Measurements from ENCODE around the gene ELFN1.

DNA sequence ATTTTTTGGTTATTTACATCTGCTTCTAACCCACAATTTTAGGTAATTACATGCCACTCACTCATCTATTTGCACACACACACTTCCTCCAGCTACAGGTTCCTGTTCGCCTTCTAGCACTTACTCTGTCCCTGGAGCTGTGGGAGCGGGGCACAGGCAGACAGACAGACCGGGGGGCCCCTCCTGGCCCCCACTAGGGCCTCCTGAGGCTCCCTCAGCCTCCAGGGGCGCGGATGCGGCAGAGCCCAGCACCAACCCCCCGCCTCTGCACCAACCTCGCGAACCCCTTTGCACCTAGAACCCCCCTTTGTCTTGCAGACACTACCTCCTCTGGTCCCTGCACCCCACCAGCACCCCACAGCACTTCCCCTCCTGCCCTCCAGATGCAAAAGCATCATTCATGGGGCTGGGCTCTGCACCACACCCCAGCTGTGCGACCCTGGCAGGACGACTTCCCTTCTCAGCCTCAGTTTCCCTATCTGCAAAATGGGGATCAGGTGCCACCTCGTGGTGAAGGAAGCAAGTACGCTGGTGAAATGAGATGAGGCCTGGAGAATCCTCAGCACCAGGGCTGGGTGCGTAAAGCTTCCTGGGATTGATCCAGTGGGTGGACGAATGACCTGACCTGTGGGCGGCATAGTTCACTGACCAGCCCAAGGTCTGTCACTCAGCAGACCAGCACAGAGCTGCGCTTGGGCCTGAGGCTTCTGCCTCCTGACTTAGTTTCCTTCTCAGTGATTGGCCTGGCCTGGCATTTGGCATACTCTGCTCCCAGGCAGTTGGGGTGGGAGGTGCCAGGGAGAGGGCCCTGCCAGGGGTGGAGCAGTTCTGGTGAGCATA, 37.9 kb downstream of the ELFN1 start:
- TF ChIP-seq, protein P1, sequence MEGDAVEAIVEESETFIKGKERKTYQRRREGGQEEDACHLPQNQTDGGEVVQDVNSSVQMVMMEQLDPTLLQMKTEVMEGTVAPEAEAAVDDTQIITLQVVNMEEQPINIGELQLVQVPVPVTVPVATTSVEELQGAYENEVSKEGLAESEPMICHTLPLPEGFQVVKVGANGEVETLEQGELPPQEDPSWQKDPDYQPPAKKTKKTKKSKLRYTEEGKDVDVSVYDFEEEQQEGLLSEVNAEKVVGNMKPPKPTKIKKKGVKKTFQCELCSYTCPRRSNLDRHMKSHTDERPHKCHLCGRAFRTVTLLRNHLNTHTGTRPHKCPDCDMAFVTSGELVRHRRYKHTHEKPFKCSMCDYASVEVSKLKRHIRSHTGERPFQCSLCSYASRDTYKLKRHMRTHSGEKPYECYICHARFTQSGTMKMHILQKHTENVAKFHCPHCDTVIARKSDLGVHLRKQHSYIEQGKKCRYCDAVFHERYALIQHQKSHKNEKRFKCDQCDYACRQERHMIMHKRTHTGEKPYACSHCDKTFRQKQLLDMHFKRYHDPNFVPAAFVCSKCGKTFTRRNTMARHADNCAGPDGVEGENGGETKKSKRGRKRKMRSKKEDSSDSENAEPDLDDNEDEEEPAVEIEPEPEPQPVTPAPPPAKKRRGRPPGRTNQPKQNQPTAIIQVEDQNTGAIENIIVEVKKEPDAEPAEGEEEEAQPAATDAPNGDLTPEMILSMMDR (IDR thresholded peaks at IDR 0.05), result no peak
- no peak for TF ChIP-seq POLR2AphosphoS5 (IDR thresholded peaks at IDR 0.05)
